IMR-90 (cell line): ENCODE data around the gene OR10A5. TPM values are rescaled to one million over a fixed set of nuclear protein-coding genes. Genes with fewer than 3 reads are reported as not detected.

Source experiments
- ATAC-seq: fragments of 200-7000 bp; cut with Tn5 transposase; 2 replicates; pipeline ENCODE4 v1.9.1; 2020; ENCODE audit warnings: low read depth, mild to moderate bottlenecking, moderate library complexity
- BruUV-seq: library from RNA; stranded (reverse); fragments of 400-500 nt; replicated peaks from 2 replicates; lab custom pipeline; 2021; lab: Mats Ljungman, UMichigan
- CTCF ChIA-PET: fragments of 300-600 bp; formaldehyde crosslinking; extraction: SDS; loops from one replicate; lab custom pipeline; 2021; ENCODE audit warnings: antibody characterized with exemption; lab: Yijun Ruan, JAX
- POLR2A ChIA-PET: fragments of 300-600 bp; sonication (Branson Sonifier 250); formaldehyde crosslinking; loops from one replicate; lab custom pipeline; 2022; ENCODE audit warnings: antibody characterized with exemption; ENCODE audit not compliant: unreplicated experiment; lab: Charles Lee
- DNase-seq: peaks from one replicate; pipeline ENCODE4 v3.0.0; 2013
- H2AFZ ChIP-seq: replicated peaks from 2 replicates; pipeline ENCODE3; 2013; ENCODE audit warnings: low read length, mild to moderate bottlenecking; ENCODE audit not compliant: poor library complexity
- H2AK5ac ChIP-seq: 2 replicates; pipeline ENCODE4 v1.6.1; 2013; ENCODE audit warnings: low read depth, low read length, inconsistent platforms
- H2AK9ac ChIP-seq: replicated peaks from 2 replicates; pipeline ENCODE3; 2013; ENCODE audit warnings: mild to moderate bottlenecking, low read depth, low read length, moderate library complexity; ENCODE audit not compliant: poor library complexity
- H2BK120ac ChIP-seq: 2 replicates; pipeline ENCODE4 v1.6.1; 2013; ENCODE audit warnings: low read depth, low read length, inconsistent platforms
- H2BK15ac ChIP-seq: 3 replicates; pipeline ENCODE4 v1.6.1; 2013; ENCODE audit warnings: low read depth, low read length, inconsistent platforms
- H2BK20ac ChIP-seq: 2 replicates; pipeline ENCODE4 v1.6.1; 2013; ENCODE audit warnings: low read depth, mild to moderate bottlenecking, inconsistent platforms, low read length, moderate library complexity
- H2BK5ac ChIP-seq: 2 replicates; pipeline ENCODE4 v1.6.1; 2013; ENCODE audit warnings: mild to moderate bottlenecking, low read depth, low read length, inconsistent platforms; ENCODE audit not compliant: poor library complexity, severe bottlenecking
- H3K14ac ChIP-seq: replicated peaks from 2 replicates; pipeline ENCODE4 v1.6.1; 2013; ENCODE audit warnings: low read depth, low read length, inconsistent platforms
- H3K18ac ChIP-seq: 2 replicates; pipeline ENCODE4 v1.6.1; 2013; ENCODE audit warnings: low read depth, low read length, control low read depth
- H3K23ac ChIP-seq: 2 replicates; pipeline ENCODE4 v1.6.1; 2013; ENCODE audit warnings: low read depth, low read length, inconsistent platforms
- H3K27ac ChIP-seq: 2 replicates; pipeline ENCODE4 v1.5.1; 2013; ENCODE audit warnings: mild to moderate bottlenecking, control low read depth, low read length; ENCODE audit not compliant: insufficient read depth
- H3K27me3 ChIP-seq: 2 replicates; pipeline ENCODE4 v1.6.1; 2013; ENCODE audit warnings: low read length; ENCODE audit not compliant: control insufficient read depth, insufficient read depth
- H3K36me3 ChIP-seq: 2 replicates; pipeline ENCODE4 v1.6.1; 2013; ENCODE audit warnings: low read length, mixed read lengths; ENCODE audit not compliant: control insufficient read depth, insufficient read depth
- H3K4ac ChIP-seq: 2 replicates; pipeline ENCODE4 v1.6.1; 2013; ENCODE audit warnings: low read depth, low read length, inconsistent platforms
- H3K4me1 ChIP-seq: 2 replicates; pipeline ENCODE4 v1.6.1; 2013; ENCODE audit warnings: low read length, mixed read lengths; ENCODE audit not compliant: control insufficient read depth, insufficient read depth
- H3K4me2 ChIP-seq: 2 replicates; pipeline ENCODE4 v1.6.1; 2013; ENCODE audit warnings: low read depth, mild to moderate bottlenecking, control low read depth, low read length, moderate library complexity
- H3K4me3 ChIP-seq: 2 replicates; pipeline ENCODE4 v1.5.1; 2013; ENCODE audit warnings: low read depth, mild to moderate bottlenecking, control low read depth, low read length, moderate library complexity; ENCODE audit not compliant: insufficient read depth
- H3K56ac ChIP-seq: 2 replicates; pipeline ENCODE4 v1.6.1; 2013; ENCODE audit warnings: low read length, inconsistent platforms; ENCODE audit not compliant: insufficient read depth; ENCODE audit errors: extremely low read depth
- H3K79me1 ChIP-seq, 2 experiments: 2 replicates each; pipeline ENCODE4 v1.6.1; 2013; ENCODE audit warnings: low read length in 2 of 2, inconsistent platforms in 1 of 2, low read depth in 1 of 2
- H3K9ac ChIP-seq: 2 replicates; pipeline ENCODE4 v1.6.1; 2013; ENCODE audit warnings: low read depth, low read length, control low read depth
- H3K9me1 ChIP-seq: 2 replicates; pipeline ENCODE4 v1.6.1; 2013; ENCODE audit warnings: low read length, inconsistent platforms; ENCODE audit not compliant: insufficient read depth
- H3K9me3 ChIP-seq: 2 replicates; pipeline ENCODE4 v1.6.1; 2013; ENCODE audit warnings: low read length; ENCODE audit not compliant: control insufficient read depth, insufficient read depth
- H4K20me1 ChIP-seq: 2 replicates; pipeline ENCODE4 v1.6.1; 2013; ENCODE audit warnings: low read length, inconsistent platforms; ENCODE audit not compliant: insufficient read depth
- H4K5ac ChIP-seq: 2 replicates; pipeline ENCODE4 v1.6.1; 2013; ENCODE audit warnings: mild to moderate bottlenecking, low read depth, low read length, control low read depth
- H4K8ac ChIP-seq, 2 experiments: 2 replicates each; pipeline ENCODE4 v1.6.1; 2013; ENCODE audit warnings: low read depth in 2 of 2, low read length in 2 of 2, control low read depth in 1 of 2, inconsistent platforms in 1 of 2
- H4K91ac ChIP-seq: 2 replicates; pipeline ENCODE4 v1.6.1; 2013; ENCODE audit warnings: low read depth, low read length, inconsistent platforms; ENCODE audit not compliant: insufficient read depth
- BHLHE40 ChIP-seq: fragments of 150-350 bp; IDR thresholded peaks from 2 replicates; pipeline ENCODE4 v1.6.1; 2016; ENCODE audit warnings: mild to moderate bottlenecking, low read depth, low read length
- CEBPB ChIP-seq: IDR thresholded peaks from 2 replicates; pipeline ENCODE4 v1.6.1; 2012; ENCODE audit warnings: low read depth, low read length, improper control_type of control experiment
- CHD1 ChIP-seq: IDR thresholded peaks from 2 replicates; pipeline ENCODE4 v1.6.1; 2012; ENCODE audit warnings: low read depth, low read length, improper control_type of control experiment
- CTCF ChIP-seq: conservative IDR thresholded peaks from 2 replicates; pipeline ENCODE4 v1.5.1; 2012; ENCODE audit warnings: mild to moderate bottlenecking, low read depth, low read length, improper control_type of control experiment
- ELK1 ChIP-seq: fragments of 150-350 bp; IDR thresholded peaks from 2 replicates; pipeline ENCODE4 v1.6.1; 2016; ENCODE audit warnings: low read depth, mild to moderate bottlenecking, low read length, moderate library complexity, borderline replicate concordance
- MAFK ChIP-seq: IDR thresholded peaks from 2 replicates; pipeline ENCODE4 v1.6.1; 2012; ENCODE audit warnings: low read depth, low read length, improper control_type of control experiment
- MAZ ChIP-seq: IDR thresholded peaks from 2 replicates; pipeline ENCODE4 v1.6.1; 2012; ENCODE audit warnings: low read depth, mild to moderate bottlenecking, low read length, improper control_type of control experiment, moderate library complexity, borderline replicate concordance
- NFE2L2 ChIP-seq: fragments of 150-350 bp; IDR thresholded peaks from 2 replicates; pipeline ENCODE4 v1.6.1; 2016; ENCODE audit warnings: low read depth, mild to moderate bottlenecking, low read length
- POLR2A ChIP-seq: IDR thresholded peaks from 2 replicates; pipeline ENCODE4 v1.6.1; 2012; ENCODE audit warnings: mild to moderate bottlenecking, low read depth, low read length
- RFX5 ChIP-seq: IDR thresholded peaks from 2 replicates; pipeline ENCODE4 v1.8.0; 2012; ENCODE audit warnings: low read depth, mild to moderate bottlenecking, low read length, moderate library complexity
- SMC3 ChIP-seq: fragments of 150-350 bp; IDR thresholded peaks from 2 replicates; pipeline ENCODE4 v1.6.1; 2016; ENCODE audit warnings: low read depth, mild to moderate bottlenecking, antibody characterized with exemption, low read length, moderate library complexity
- USF2 ChIP-seq: fragments of 150-350 bp; IDR thresholded peaks from 2 replicates; pipeline ENCODE4 v1.6.1; 2017; ENCODE audit warnings: mild to moderate bottlenecking, antibody characterized with exemption, low read length, low read depth
- WGBS, 2 experiments: methylation state at CpG; one replicate each; pipeline versions ENCODE4 v1.1.5 to v1.1.7; 2013; ENCODE audit warnings: missing lambda C conversion rate in 2 of 2; ENCODE audit not compliant: insufficient read length in 1 of 2; ENCODE audit errors: extremely low coverage in 2 of 2; 5-methylcytosine and 5-hydroxymethylcytosine counted together
- dilution Hi-C: fragments of 300-500 bp; cut with HindIII; formaldehyde crosslinking; loops from one replicate; pipeline ENCODE4 v1.14.3; 2018; ENCODE audit warnings: low sequenced_read_pairs; ENCODE audit not compliant: unreplicated experiment
- in situ Hi-C: fragments of 300-500 bp; cut with MboI; formaldehyde crosslinking; loops from 3 replicates; pipeline ENCODE4 v1.14.3; 2019; ENCODE audit warnings: low sequenced_read_pairs, inconsistent platforms, mixed read lengths
- intact Hi-C: fragments of 100-400 bp; cut with micrococcal nuclease; formaldehyde crosslinking; loops from 2 replicates; pipeline ENCODE4 v1.10.0; 2022
- polyA plus RNA-seq, 3 experiments: library from polyadenylated mRNA; depleted of rRNA; stranded (reverse); fragments of >200 nt; gene quantifications; 2 replicates each; pipeline ENCODE4 v1.2.3, GENCODE V29; 2012; ENCODE audit warnings: low replicate concordance in 1 of 3
- total RNA-seq: library from RNA; depleted of rRNA; stranded (reverse); fragments of >200 nt; gene quantifications from 2 replicates; pipeline ENCODE4 v1.2.3, GENCODE V29; 2012

Gene OR10A5
- total and polyA plus RNA-seq, 2 of the 4 experiments (the other 2 are of a cell fraction) = not detected

- CTCF ChIA-PET = no interaction called here
- H3K27ac ChIP-seq = no peak overlapping the region
- H2BK5ac ChIP-seq = no peak overlapping the region
- no peak overlapping the region for H2BK15ac ChIP-seq
- no peaks in the 10 kb centered on the region for H3K79me1 ChIP-seq
- TF ChIP-seq BHLHE40 = no peak
- TF ChIP-seq USF2 = no peak
- TF ChIP-seq NFE2L2 = no peak
- no peak for TF ChIP-seq SMC3
- no peak for TF ChIP-seq CHD1
- TF ChIP-seq MAZ = no peak
- TF ChIP-seq POLR2A = no peak
- TF ChIP-seq CTCF = no peak
- TF ChIP-seq RFX5 = no peak
- no peak for TF ChIP-seq CEBPB
- no peak for TF ChIP-seq ELK1
- no peak for TF ChIP-seq MAFK
- H4K5ac ChIP-seq = no peak overlapping the region
- no peak overlapping the region for H4K91ac ChIP-seq
- H3K4me3 ChIP-seq = no peak overlapping the region
- H2BK120ac ChIP-seq = no peak overlapping the region
- H4K8ac ChIP-seq = no peak overlapping the region
- dilution Hi-C loops (no loop called here), in situ Hi-C loops (no loop called here), intact Hi-C loops (no loop called here)
- H3K4ac ChIP-seq = no peak overlapping the region
- BruUV-seq = no TSS peak
- no peaks in the 10 kb centered on the region for H3K9me3 ChIP-seq
- H2AK9ac ChIP-seq = no peak overlapping the region
- no peak overlapping the region for H3K9ac ChIP-seq
- POLR2A ChIA-PET = no interaction called here
- H4K20me1 ChIP-seq = no peaks in the 10 kb centered on the region
- no peak overlapping the region for H3K18ac ChIP-seq
- H3K23ac ChIP-seq = no peak overlapping the region
- H2AFZ ChIP-seq = no peak overlapping the region
- H3K56ac ChIP-seq = no peak overlapping the region
- H3K14ac ChIP-seq = no peak overlapping the region
- H2AK5ac ChIP-seq = no peak overlapping the region
- no peak overlapping the region for H2BK20ac ChIP-seq
- no peaks in the 10 kb centered on the region for H3K36me3 ChIP-seq
- H3K9me1 ChIP-seq = no peaks in the 10 kb centered on the region
- no peaks in the 10 kb centered on the region for H3K27me3 ChIP-seq
- DNase-seq (no peak), ATAC-seq (no peak)
- no peak overlapping the region for H3K4me2 ChIP-seq
- H3K4me1 ChIP-seq = no peaks in the 10 kb centered on the region
- no CpG with 5 or more reads among the region's 1 CpG for WGBS, 2 experiments
Observed at GRCh38 chr11:6834021-6834420, 11.5 kb upstream of the OR10A5 start.
